IMR-90 (cell line): ENCODE measurements around the gene LONP2.

Experiments
- BHLHE40 ChIP-seq: fragments of 150-350 bp; IDR thresholded peaks from 2 replicates; pipeline ENCODE4 v1.6.1; 2016; ENCODE audit warnings: mild to moderate bottlenecking, low read depth, low read length
- POLR2A ChIP-seq: IDR thresholded peaks from 2 replicates; pipeline ENCODE4 v1.6.1; 2012; ENCODE audit warnings: mild to moderate bottlenecking, low read depth, low read length
- RAD21 ChIP-seq: IDR thresholded peaks from 2 replicates; pipeline ENCODE4 v1.6.1; 2012; ENCODE audit warnings: low read length, improper control_type of control experiment
- USF2 ChIP-seq: fragments of 150-350 bp; IDR thresholded peaks from 2 replicates; pipeline ENCODE4 v1.6.1; 2017; ENCODE audit warnings: mild to moderate bottlenecking, antibody characterized with exemption, low read length, low read depth
- TF ChIP-seq, protein P1 (sequence below): conservative IDR thresholded peaks from 2 replicates; pipeline ENCODE4 v1.5.1; 2012; ENCODE audit warnings: mild to moderate bottlenecking, low read depth, low read length, improper control_type of control experiment

DNA sequence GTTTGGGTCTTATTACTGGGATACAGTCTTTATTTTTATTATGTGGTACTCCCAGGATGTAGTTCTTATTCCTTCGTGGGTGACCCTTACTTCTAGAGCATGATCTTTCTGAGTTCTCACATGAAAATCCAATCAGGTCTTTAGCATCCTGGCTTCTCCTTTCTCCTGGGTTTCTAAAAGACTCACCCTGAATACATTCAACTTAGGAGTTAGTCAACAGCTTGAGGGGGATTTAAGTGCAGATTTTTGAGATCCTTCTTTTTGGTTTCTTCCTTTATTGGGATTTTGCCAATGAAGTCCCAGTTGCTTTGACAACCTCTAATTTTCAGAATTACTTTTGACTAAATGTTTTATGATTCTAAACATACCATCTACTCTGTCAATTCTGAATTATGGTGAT lies 72.9 kb downstream of the LONP2 start:
- no peak for TF ChIP-seq POLR2A
- TF ChIP-seq, protein P1, sequence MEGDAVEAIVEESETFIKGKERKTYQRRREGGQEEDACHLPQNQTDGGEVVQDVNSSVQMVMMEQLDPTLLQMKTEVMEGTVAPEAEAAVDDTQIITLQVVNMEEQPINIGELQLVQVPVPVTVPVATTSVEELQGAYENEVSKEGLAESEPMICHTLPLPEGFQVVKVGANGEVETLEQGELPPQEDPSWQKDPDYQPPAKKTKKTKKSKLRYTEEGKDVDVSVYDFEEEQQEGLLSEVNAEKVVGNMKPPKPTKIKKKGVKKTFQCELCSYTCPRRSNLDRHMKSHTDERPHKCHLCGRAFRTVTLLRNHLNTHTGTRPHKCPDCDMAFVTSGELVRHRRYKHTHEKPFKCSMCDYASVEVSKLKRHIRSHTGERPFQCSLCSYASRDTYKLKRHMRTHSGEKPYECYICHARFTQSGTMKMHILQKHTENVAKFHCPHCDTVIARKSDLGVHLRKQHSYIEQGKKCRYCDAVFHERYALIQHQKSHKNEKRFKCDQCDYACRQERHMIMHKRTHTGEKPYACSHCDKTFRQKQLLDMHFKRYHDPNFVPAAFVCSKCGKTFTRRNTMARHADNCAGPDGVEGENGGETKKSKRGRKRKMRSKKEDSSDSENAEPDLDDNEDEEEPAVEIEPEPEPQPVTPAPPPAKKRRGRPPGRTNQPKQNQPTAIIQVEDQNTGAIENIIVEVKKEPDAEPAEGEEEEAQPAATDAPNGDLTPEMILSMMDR, result no peak
- TF ChIP-seq BHLHE40, result no peak
- no peak for TF ChIP-seq USF2
- TF ChIP-seq RAD21, result no peak
